Fibroblast of pulmonary artery (primary cell): Measurements from ENCODE around the gene PITPNM3.

Experiments used
- DNase-seq: peaks from one replicate; pipeline ENCODE4 v3.0.0-alpha.2; 2010; ENCODE audit warnings: low read depth
- H3K4me3 ChIP-seq: replicated peaks from 2 replicates; pipeline ENCODE4 v1.5.1; 2011; ENCODE audit warnings: low read depth, mild to moderate bottlenecking, control low read depth, low read length, moderate library complexity
- TF ChIP-seq, protein P1 (sequence below): IDR thresholded peaks from 2 replicates; pipeline ENCODE4 v1.5.1; 2011; ENCODE audit warnings: mild to moderate bottlenecking, control low read depth, low read length, inconsistent platforms; ENCODE audit errors: missing control alignments

PITPNM3 gene

DNA sequence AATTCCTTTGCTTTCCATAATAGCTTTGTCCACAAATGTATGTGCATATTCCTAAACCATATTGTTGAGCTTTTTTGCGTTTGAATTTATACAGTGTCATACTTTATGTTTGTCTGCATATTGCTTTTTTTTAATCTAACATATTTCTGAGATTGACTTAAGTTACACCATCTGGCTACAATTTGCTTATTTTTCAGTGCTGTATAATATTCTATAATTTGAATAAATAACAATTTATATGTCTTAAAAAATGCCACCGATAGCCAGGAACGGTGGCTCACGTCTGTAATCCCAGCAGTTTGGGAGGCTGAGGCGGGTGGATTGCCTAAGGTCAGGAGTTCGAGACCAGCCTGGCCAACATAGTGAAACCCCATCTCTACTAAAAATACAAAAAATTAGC lies 113.6 kb downstream of the PITPNM3 start:
- DNase-seq = no peak
- TF ChIP-seq, protein P1, sequence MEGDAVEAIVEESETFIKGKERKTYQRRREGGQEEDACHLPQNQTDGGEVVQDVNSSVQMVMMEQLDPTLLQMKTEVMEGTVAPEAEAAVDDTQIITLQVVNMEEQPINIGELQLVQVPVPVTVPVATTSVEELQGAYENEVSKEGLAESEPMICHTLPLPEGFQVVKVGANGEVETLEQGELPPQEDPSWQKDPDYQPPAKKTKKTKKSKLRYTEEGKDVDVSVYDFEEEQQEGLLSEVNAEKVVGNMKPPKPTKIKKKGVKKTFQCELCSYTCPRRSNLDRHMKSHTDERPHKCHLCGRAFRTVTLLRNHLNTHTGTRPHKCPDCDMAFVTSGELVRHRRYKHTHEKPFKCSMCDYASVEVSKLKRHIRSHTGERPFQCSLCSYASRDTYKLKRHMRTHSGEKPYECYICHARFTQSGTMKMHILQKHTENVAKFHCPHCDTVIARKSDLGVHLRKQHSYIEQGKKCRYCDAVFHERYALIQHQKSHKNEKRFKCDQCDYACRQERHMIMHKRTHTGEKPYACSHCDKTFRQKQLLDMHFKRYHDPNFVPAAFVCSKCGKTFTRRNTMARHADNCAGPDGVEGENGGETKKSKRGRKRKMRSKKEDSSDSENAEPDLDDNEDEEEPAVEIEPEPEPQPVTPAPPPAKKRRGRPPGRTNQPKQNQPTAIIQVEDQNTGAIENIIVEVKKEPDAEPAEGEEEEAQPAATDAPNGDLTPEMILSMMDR = no peak
- no peak overlapping the region for H3K4me3 ChIP-seq

GRCh38 chr17:6439951-6440350 lies 116.4 kb downstream of the PITPNM3 start:
- H3K4me3 ChIP-seq = no peak overlapping the region
- no peak for DNase-seq
- TF ChIP-seq, protein P1 = no peak

DNA sequence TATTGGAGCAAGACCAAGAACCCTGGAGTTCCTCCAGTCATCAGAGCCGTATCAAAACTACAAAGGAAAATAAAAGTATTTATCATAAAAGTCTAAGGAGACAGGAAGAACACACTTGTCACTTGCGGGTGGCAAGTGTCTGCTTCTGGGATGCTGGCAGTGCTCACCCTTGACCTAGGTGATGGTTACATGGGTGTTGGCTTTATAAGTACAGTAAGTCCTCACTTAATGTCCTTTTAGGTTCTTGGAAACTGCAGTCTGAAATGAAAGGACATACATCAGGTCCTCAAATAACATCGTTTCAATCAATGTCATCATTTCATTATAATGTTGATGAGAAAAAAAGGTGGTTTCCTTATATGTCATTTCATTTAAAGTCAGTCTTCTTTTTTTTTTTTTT lies 118.4 kb downstream of the PITPNM3 start:
- H3K4me3 ChIP-seq = no peak overlapping the region
- no peak for DNase-seq
- TF ChIP-seq, protein P1 = no peak

DNA sequence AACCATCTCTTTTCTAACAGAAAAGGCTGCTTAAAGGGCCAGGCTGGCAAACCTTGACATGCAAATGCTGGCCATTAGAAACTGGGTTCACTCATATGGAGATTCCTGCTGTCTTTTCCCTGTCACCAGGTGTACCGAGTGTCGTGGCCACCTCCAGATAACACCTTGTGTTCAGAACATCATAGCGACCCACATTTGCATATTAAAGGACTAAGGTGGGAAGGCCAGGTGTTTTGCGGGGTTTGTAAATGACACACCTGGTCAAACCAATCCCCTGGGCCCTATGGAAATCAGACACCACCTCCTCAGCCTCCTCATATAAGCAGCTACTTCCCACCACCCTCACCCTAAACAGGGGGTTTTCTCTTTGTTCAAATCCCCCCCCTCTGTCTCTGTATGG lies 118.9 kb downstream of the PITPNM3 start:
- TF ChIP-seq, protein P1 = no peak
- H3K4me3 ChIP-seq = no peak overlapping the region
- no peak for DNase-seq

- TF ChIP-seq, protein P1 = peak; percentile 86
- H3K4me3 ChIP-seq = no peak overlapping the region
- peak; percentile 76 for DNase-seq
Observed at GRCh38 chr17:6435968-6436367, 120.4 kb downstream of the PITPNM3 start.

DNA sequence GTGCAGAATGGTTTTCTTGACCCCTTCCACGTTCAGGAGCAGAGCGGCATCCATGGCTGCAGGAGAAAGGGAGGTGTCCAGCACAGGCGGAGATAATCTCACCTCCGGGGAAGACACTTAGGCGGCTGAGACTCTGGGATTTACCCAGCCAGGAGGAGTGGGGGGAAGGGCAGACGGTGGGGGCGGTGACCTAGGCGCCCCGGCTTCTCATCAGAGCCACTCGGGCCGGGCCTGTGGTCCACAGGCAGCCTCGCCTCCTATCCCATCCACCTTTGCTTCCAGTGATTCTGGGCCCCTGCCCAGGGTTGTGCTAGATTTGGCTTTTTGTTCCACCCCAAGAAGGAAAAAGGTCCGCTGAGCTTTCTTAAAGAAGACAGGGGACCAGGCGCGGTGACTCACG lies 121.3 kb downstream of the PITPNM3 start, which contains the start of gene AIPL1:
AIPL1 (minus strand) TSS at position 71 of the 400 bp plus-strand sequence; CDS start at position 54, 17 bp downstream.
- TF ChIP-seq, protein P1 = no peak
- DNase-seq = no peak
- no peak within 1 kb of the TSS for H3K4me3 ChIP-seq

- no peak for DNase-seq
- TF ChIP-seq, protein P1 = peak; percentile 35
- H3K4me3 ChIP-seq = no peak overlapping the region
Observed at GRCh38 chr17:6430769-6431168, 125.6 kb downstream of the PITPNM3 start.
